DND-41 (cell line): ENCODE measurements around the gene TRIM32.
"Not testable (repeated sequence)": the region's sequence is repeated elsewhere in the genome, so short reads cannot be mapped to it uniquely, and the experiment has no call there.

Experiments
- ATAC-seq: fragments of 200-7000 bp; cut with Tn5 transposase; 3 replicates; pipeline ENCODE4 v1.9.1; 2021; ENCODE audit warnings: low read depth; ENCODE audit not compliant: insufficient read depth
- DNase-seq: peaks from one replicate; pipeline ENCODE4 v3.0.0-alpha.2; 2020
- H2AFZ ChIP-seq: 2 replicates; pipeline ENCODE4 v1.6.0; 2012; ENCODE audit warnings: low read depth, low read length
- H3K27ac ChIP-seq: 2 replicates; pipeline ENCODE4 v1.5.1; 2012; ENCODE audit warnings: low read length, inconsistent platforms
- H3K27me3 ChIP-seq: fragments of 200-600 bp; sonication (generic); 2 replicates; pipeline ENCODE4 v1.6.0; 2012; ENCODE audit warnings: low read length, mild to moderate bottlenecking, inconsistent platforms; ENCODE audit not compliant: insufficient read depth, poor library complexity
- H3K36me3 ChIP-seq: 2 replicates; pipeline ENCODE4 v1.5.1; 2012; ENCODE audit warnings: low read length, inconsistent platforms; ENCODE audit not compliant: insufficient read depth
- H3K4me1 ChIP-seq: 2 replicates; pipeline ENCODE4 v1.5.1; 2012; ENCODE audit warnings: mild to moderate bottlenecking, low read length; ENCODE audit not compliant: insufficient read depth
- H3K4me2 ChIP-seq: 2 replicates; pipeline ENCODE4 v1.6.0; 2012; ENCODE audit warnings: mild to moderate bottlenecking, moderate library complexity, low read length, inconsistent platforms; ENCODE audit not compliant: insufficient read depth
- H3K4me3 ChIP-seq, 2 experiments: fragments of 200-600 bp in 1 of 2; shearing (Covaris generic) in 1 of 2; 2 replicates each; pipeline ENCODE4 v1.5.1; 2012 to 2016; ENCODE audit warnings: inconsistent platforms in 2 of 2, low read length in 2 of 2, mild to moderate bottlenecking in 2 of 2, low read depth in 1 of 2, moderate library complexity in 1 of 2
- H3K79me2 ChIP-seq: 2 replicates; pipeline ENCODE4 v1.6.0; 2012; ENCODE audit warnings: low read length, inconsistent platforms; ENCODE audit not compliant: insufficient read depth
- H3K9ac ChIP-seq: 2 replicates; pipeline ENCODE4 v1.6.0; 2012; ENCODE audit warnings: low read depth, mild to moderate bottlenecking, inconsistent platforms, low read length, moderate library complexity
- H3K9me3 ChIP-seq: 2 replicates; pipeline ENCODE4 v1.5.1; 2012; ENCODE audit warnings: low read length, moderate library complexity, mild to moderate bottlenecking, inconsistent platforms; ENCODE audit not compliant: insufficient read depth, severe bottlenecking
- H4K20me1 ChIP-seq: 2 replicates; pipeline ENCODE4 v1.6.0; 2012; ENCODE audit warnings: low read length; ENCODE audit not compliant: insufficient read depth
- CTCF ChIP-seq: IDR thresholded peaks from 2 replicates; pipeline ENCODE4 v1.5.1; 2012; ENCODE audit warnings: borderline replicate concordance, low read length, moderate library complexity, mild to moderate bottlenecking; ENCODE audit not compliant: poor library complexity, severe bottlenecking; ENCODE audit errors: extremely low read depth
- EZH2 ChIP-seq: IDR thresholded peaks from 3 replicates; pipeline ENCODE4 v1.6.1; 2012; ENCODE audit warnings: borderline replicate concordance, low read depth, mild to moderate bottlenecking, moderate library complexity, low read length, inconsistent platforms; ENCODE audit not compliant: severe bottlenecking

TRIM32 gene

GRCh38 chr9:116687754-116688135 lies 640 bp downstream of the TRIM32 start:
- Histone ChIP-seq H3K4me2 (peak overlapping the region; percentile 76), H3K9ac (peak overlapping the region; percentile 55), H3K4me1 (peaks cover 34% of the 10 kb centered on the region), H3K4me3 (peak overlapping the region; percentile 45 to 70; a peak in 3 of 4 replicates), H3K9me3 (no peaks in the 10 kb centered on the region), H2AFZ (peak overlapping the region; percentile 58), H3K79me2 (peaks cover 15% of the 10 kb centered on the region), H3K36me3 (no peaks in the 10 kb centered on the region), H3K27ac (peak overlapping the region; percentile 56), H3K27me3 (no peaks in the 10 kb centered on the region), H4K20me1 (peaks cover 6% of the 10 kb centered on the region; the same call in 1 of the 2 replicates)
- peak; percentile 4 for ATAC-seq
- DNase-seq: peak; percentile 7
- TF ChIP-seq CTCF (no peak), EZH2 (no peak)

GRCh38 chr9:116688806-116689485 lies 1.8 kb downstream of the TRIM32 start:
- Histone ChIP-seq H3K9ac (no peak overlapping the region), H3K27ac (no peak overlapping the region), H3K4me1 (peaks cover 34% of the 10 kb centered on the region), H2AFZ (no peak overlapping the region), H3K79me2 (peaks cover 18% of the 10 kb centered on the region), H3K27me3 (no peaks in the 10 kb centered on the region), H3K9me3 (no peaks in the 10 kb centered on the region), H4K20me1 (peaks cover 6% of the 10 kb centered on the region; the same call in 1 of the 2 replicates), H3K36me3 (no peaks in the 10 kb centered on the region), H3K4me3 (no peak overlapping the region), H3K4me2 (peak overlapping the region; percentile 76)
- DNase-seq: no peak
- ATAC-seq: no peak
- TF ChIP-seq EZH2 (no peak), CTCF (no peak)

GRCh38 chr9:116689486-116690032 lies 2.5 kb downstream of the TRIM32 start:
- no peak overlapping the region for H3K9ac ChIP-seq
- no peaks in the 10 kb centered on the region for H3K27me3 ChIP-seq
- no peak for DNase-seq
- no peak for ATAC-seq
- TF ChIP-seq EZH2 (no peak), CTCF (no peak)
- H3K27ac ChIP-seq: no peak overlapping the region
- H3K79me2 ChIP-seq: peaks cover 18% of the 10 kb centered on the region
- H3K4me1 ChIP-seq: peaks cover 34% of the 10 kb centered on the region
- H3K36me3 ChIP-seq: no peaks in the 10 kb centered on the region
- H3K4me2 ChIP-seq: peak overlapping the region; percentile 12; the same call in 1 of the 2 replicates
- no peak overlapping the region for H2AFZ ChIP-seq
- H3K4me3 ChIP-seq: no peak overlapping the region
- peaks cover 6% of the 10 kb centered on the region; the same call in 1 of the 2 replicates for H4K20me1 ChIP-seq
- no peaks in the 10 kb centered on the region for H3K9me3 ChIP-seq

DNA sequence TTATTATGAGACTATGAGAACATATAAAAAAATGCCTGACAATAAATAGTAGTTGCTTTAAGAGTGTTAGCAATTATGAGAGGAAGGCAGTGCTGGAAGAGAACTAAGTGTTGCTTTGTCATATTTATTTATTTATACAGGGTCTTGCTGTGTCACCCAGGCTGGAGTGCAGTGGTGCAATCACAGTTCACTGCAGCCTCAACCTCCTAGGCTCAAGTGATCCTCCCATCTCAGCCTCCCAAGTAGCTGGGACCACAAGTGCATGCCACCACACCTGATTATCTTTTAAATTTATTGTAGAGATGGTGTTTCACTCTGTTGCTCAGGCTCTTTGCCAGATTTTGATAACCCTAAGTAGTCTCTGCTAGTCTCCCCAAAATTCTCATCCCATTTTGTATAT lies 3.7 kb downstream of the TRIM32 start:
- not testable (repeated sequence) for H3K4me2 ChIP-seq, DNase-seq, H2AFZ ChIP-seq, H4K20me1 ChIP-seq, H3K27me3 ChIP-seq, ATAC-seq, H3K9ac ChIP-seq, H3K4me3 ChIP-seq, H3K27ac ChIP-seq, H3K9me3 ChIP-seq, H3K36me3 ChIP-seq
- H3K79me2 ChIP-seq: peaks cover 18% of the 10 kb centered on the region
- H3K4me1 ChIP-seq: peaks cover 34% of the 10 kb centered on the region
